Measurements from ENCODE around the gene RNF166.
A peak's percentile ranks its signal among the peaks of the same experiment; 100 is the strongest.

The RNF166 gene

DNA sequence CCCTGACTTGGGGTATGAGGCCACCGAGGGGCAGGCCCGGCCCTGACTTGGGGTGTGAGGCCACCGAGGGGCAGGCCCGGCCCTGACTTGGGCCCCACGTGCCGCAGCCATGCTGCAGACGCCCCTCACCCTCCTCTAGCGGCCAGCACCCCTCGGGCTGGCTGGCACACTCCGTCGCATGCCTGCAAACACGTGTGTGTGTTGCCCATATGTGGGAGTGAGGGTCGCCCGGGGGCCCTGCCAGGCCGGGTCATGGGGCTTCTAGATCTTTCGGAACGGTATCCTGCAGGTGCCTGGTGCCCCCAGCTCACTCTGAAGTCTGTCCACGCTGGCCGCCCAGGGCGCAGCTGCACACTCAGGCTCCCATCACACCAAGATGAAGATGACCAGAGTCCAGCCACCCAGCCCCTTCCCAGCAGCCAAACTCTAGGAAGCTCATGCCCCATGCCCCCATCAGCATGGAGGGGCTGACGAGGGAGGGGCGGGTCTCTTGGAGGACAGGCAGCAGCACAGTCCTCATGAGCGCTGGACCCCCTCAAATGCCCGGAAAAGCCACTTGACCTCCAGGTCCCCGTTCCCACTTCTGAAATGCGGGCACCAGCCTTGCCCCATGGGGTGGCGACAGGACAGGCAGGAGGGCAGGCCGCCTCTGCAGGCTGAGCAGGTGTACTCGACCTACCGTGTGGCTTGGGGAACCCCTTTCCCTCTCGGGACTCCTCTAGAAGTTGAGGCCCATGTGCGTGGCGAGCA is 33.9 kb upstream of the RNF166 start:
- DNase-seq (ENCODE audit: low read depth), result no peak

DNA sequence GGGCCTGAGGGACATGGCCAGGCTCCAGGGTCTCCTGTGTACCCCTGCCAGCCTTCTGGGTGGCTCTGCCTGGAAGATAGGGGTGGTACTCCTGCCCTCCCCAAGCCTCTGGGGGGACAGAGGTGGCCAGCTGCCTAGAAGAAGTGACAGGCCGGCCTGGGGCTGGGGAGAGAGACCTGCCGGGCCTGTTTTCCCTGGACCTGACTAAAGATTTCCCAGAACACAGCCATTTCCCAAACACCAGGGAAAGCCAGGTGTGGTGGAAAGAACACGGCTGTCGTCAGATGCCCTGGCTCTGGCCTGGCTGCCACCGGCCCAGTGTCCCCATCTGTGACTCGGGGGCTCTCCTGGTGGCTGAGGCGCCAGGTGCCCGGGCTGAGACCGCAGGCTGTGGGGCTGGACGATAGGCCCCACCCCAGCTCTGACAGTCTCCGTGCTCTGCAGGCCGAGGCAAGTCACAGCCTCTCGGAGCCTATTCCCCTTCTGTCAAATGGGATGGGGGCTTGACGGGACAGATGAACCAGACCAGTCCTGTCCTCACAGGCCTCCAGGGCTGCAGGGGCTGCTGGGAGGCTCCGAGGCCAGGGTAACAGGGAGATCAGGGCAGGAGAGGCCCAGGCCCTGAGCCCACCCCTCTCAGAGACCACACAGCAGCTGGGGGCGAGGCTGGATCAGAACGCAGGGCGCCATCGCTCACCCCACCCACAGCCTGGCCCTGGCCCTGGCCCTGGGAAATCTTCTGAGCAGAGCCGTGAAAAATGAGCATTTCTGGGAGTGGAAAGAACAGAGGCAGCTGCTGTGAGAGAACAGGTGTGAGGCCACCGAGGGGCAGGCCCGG is 33.1 kb upstream of the RNF166 start:
- DNase-seq (ENCODE audit: low read depth), result no peak
- no peak overlapping the region for H3K4me3 ChIP-seq (ENCODE audit: low read depth, low read length)

More for the DNA sequence above, 33.9 kb upstream of the RNF166 start:
- H3K4me3 ChIP-seq (ENCODE audit: low read depth, low read length), result no peak overlapping the region

DNA sequence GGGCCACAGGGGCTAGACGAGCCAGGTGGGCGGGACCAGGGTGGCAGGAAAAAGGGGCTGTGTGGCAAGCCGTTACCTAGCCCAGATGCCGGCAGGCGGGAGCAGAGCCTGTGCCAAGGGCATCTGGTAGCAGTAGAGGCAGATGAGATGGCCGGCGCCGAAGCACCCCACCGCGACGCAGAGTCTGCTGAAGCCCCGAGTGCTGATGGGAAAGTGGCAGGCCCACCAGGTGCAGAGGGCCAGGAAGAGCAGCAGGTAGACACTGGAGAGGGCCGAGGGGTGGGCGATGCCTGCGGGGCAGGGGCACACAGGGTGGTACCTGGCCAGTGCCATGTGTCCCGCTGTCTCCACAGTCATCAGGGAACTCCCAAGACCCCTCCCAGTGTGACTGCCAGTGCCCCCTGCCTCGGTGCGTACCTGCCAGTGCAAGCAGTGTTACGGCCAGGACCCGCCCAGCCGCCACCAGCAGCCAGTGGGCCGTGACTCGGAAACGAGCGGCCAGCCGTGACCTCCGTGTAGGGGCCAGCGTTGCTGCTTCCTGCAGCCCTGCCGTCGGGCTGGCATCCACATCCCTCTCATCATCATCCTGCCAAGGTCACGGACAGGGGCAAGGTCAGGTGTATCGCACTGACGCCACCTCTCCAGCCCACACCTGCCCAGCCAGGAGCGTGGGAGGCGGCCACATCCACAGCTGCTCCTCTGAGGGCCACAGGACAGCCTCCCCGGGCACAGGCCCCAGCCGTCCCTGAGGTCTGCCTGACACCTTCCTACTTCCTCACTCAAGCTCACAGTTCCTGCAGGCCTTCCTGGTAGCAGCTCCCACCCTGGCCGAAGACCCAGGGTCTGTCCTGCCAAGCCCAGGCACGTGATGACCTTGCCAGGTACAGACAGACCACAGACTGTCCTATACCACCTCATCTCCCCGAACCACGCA is 32.2 kb upstream of the RNF166 start:
- DNase-seq (ENCODE audit: low read depth), result no peak
- no peak overlapping the region for H3K4me3 ChIP-seq (ENCODE audit: low read depth, low read length)

DNA sequence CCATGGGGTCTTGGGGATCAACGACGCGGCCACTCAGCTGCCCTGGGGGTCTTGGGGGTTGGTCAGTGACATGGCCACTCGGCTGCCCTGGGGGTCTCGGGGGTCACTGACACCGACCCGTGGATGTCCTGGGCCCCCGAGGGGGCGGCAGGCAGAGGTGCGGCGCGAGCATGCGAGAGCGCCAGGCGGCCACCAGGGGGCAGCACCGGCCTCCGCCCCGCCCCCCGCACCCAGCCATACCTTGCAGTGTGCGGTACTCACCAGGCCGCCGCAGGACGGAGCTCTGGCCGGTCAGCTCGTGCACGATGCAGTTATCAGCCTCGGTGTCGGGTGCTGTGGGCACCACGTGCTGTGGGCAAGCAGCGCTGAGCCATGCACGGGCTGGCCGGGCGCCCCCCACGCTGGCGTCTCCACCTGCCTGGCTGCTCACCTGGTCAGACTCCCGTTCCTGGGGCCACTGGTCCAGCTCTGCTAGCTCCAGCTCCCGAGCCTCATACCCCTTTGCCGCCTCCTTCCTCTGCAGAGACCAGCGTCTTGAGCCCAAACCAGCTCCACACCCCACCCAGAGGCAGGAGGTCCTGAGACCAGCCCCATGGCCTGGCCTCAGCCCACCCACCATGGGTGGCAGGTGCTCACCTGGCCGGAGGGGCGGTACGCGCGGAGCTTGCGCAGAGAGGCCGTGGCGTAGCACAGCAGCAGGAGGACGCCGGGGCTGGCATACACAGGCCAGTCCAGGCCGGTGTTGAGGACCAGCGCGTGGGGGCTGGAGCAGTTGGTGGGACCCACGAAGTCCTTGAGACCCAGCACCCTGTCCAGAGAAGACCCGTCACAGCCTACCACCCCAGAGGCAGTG is 31.3 kb upstream of the RNF166 start:
- peak; percentile 45 for DNase-seq (ENCODE audit: low read depth)
- no peak overlapping the region for H3K4me3 ChIP-seq (ENCODE audit: low read depth, low read length)

DNA sequence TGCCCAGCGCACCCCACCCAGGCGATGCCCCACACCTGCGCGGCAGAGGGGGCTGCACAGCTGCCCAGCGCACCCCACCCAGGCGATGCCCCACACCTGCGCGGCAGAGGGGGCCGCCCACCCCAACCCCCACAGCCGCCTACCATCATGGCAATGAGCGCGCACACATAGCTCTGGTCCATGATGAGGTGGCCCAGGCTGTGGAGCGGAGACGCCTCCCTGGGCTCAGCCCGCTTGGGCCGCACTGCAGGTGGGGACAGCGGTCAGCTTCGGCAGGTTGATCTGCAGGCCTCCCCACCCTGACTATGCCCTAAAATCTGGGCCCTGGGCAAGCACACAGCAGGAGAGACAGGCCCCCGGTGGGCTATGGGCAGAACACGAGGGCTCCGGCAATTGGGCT is 30.3 kb upstream of the RNF166 start:
- H3K4me3 ChIP-seq (ENCODE audit: low read depth, low read length), result no peak overlapping the region
- DNase-seq (ENCODE audit: low read depth), result no peak

DNA sequence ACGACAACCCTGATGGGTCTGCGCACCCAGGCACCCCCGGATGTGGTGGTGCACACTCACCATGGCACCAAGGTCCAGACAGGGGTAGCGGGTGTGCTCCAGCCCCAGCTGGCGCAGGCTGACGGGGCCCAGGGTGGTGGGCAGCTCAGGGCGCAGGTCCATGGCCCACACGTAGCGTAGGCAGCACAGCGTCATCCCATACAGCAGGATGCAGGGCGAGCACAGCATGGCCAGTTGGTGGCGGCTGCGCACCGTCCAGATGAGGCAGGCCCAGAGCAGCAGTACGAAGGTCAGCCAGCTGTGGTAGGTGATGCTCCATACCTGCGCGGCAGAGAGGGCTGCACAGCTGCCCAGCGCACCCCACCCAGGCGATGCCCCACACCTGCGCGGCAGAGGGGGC is 29.9 kb upstream of the RNF166 start:
- DNase-seq (ENCODE audit: low read depth), result no peak
- H3K4me3 ChIP-seq (ENCODE audit: low read depth, low read length), result no peak overlapping the region

DNA sequence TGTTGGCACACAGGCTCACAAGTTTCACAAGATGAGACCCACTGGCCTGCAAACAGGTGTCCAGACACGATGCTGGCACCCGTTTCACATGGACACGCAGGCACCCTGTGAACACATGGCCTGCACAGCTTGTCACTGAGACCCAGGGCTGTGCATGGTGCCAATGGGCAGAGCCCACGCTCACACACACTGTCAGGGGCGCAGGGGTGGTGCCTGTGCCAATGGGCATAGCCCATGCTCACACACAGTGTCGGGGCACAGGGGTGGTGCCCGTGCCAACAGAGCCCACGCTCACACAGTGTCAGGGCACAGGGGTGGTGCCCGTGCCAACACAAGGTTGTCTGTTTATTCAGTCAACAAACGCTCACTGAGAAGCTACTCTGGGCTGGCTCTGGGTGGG is 29.4 kb upstream of the RNF166 start:
- no peak overlapping the region for H3K4me3 ChIP-seq (ENCODE audit: low read depth, low read length)
- DNase-seq (ENCODE audit: low read depth), result no peak

DNA sequence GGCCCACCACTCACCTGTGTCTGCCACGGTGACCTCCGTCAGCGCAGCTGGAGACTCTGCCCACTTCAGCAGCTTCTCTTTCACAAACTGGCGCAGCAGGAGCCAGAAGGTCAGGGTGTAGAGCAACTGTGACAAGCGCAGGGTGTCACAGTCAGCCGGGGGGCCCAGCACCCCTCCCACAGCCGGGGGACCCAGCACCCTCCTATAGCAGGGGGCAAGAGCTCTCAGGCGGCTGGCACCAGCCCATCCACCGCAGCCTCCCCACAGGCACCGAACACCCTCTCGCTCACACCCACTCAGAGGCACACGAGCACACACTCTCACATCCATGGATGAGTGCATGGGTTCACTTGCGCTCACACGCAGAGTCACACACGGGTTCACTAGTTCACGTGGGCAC is 28.9 kb upstream of the RNF166 start:
- H3K4me3 ChIP-seq (ENCODE audit: low read depth, low read length), result no peak overlapping the region
- DNase-seq (ENCODE audit: low read depth), result no peak

DNA sequence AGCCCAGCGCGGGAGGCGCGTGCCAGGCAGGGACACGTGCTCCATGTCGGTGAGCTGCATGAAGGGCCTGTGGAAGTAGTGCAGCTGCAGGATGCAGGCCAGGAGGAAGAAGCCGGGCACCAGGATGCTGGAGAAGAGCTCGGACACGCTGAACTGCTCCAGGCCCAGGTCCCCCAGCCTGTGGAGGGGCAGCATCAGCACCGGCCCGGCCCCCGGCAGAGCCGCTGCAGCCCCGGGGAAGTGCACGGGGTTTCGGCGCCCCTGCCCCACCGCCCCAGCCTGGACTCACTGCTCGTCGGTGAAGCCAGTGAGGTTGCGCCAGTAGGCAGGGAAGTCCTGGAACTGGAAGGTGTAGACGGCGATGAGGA is 28.1 kb upstream of the RNF166 start:
- DNase-seq (ENCODE audit: low read depth), result no peak
- H3K4me3 ChIP-seq (ENCODE audit: low read depth, low read length), result no peak overlapping the region

DNA sequence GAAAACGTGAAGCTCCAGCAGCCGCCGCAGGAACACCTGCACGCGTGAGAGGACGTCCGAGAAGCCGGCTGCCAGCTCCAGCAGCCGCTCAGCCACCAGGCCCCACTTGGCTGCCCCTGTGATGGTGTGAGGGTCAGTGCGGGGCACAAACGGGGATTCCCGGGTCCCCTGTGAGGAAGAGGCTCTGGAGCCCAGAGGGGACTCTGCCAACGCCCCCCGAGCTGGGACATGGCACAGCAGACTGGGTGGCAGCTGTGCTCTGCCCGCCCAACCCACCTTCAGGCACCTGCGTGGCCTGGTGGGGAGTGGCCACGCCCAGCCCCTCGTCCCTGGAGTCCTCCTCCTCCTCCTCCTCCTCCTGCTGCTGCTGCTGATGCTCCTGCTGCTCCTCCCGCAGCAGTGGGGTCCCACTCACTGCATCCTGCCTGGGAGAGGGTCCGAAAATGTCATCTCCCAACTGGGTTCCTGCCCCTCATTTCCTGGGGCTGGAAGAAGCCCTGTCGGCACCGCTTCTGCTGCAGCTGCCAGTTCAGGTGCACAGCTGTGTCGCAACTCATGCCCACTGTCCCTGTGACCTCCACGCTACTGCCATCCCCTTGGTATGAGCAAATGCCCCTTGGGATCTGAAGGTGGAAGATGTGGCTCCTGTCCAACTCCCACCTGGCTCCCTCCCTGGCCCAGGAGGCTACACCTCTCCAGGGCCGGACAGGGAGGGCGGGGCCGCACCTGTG is 27.6 kb upstream of the RNF166 start:
- no peak overlapping the region for H3K4me3 ChIP-seq (ENCODE audit: low read depth, low read length)
- no peak for DNase-seq (ENCODE audit: low read depth)

DNA sequence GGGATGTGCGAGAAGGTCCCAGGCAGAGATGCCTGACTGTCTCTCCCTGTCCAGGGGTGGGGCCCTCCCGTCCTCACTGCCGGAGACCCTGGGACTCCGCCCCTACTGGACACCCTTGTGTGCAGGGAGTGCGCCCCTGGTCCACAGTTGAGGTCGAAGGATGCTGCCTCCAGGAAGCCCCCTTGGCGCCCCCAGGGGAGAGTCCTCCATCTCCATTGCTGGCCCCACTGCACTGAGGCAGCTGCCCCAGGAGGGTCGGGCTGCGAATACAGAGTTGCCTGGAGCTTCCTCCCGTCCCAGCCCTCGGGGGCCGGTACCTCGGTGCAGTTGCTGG is 26.7 kb upstream of the RNF166 start:
- DNase-seq (ENCODE audit: low read depth), result no peak
- no peak overlapping the region for H3K4me3 ChIP-seq (ENCODE audit: low read depth, low read length)

DNA sequence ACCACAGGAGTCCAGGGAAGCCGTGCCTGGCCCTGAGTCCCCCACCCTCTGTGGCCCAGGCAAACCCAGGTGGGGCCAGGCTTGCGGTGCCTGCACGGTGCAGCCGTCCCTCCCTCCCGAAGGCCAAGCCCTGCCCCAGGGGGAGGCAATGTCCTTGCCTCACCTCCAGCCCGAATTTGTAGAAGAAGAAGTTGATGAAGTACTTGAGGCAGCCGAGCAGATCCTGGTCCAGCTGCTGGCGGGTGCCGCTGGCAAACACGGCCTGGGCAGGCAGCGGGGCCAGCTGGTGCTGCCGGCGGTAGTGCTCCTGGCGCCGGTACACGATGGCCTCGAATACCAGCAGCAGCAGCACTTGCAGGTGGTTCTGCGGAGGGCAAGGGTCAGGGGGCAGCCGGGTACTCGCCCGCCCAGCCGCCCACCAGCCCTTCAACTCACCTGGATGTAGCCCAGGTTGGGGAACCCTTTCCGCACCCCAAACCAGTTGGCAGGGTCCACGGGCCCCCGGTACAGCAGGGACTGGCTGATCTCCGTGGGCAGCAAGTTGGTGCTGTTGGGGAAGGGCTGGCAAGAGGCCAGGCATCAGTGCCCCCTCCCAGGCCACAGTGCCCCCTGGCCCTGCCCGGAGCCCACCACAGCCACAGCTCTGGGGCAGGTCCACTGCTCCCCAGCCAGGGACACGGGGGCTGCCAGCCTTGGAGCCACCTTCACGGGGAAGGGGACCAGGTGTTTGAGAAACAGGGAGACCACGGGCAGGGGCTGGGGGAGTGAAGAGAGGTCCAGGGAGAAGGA is 26.2 kb upstream of the RNF166 start:
- no peak overlapping the region for H3K4me3 ChIP-seq (ENCODE audit: low read depth, low read length)
- DNase-seq (ENCODE audit: low read depth), result no peak

DNA sequence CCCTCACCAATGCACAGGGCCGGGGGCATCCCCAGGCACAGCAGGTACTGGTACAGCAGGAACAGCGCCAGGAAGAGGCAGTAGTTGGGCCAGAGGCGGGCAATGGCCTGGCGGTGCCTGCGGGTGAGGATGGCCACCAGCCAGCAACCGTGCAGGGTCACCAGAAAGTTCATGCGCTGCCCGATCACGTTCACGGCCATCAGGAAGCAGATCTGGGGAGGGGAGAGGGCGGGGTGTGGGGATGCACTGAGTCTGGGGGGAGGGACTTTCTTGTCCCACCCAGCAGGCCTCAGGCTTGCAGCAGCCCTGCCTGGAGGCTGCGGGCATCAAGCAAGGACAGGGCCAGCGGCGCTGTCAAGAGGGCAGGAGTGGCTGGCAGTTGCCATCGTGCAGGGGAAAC is 25.5 kb upstream of the RNF166 start:
- no peak for DNase-seq (ENCODE audit: low read depth)

DNA sequence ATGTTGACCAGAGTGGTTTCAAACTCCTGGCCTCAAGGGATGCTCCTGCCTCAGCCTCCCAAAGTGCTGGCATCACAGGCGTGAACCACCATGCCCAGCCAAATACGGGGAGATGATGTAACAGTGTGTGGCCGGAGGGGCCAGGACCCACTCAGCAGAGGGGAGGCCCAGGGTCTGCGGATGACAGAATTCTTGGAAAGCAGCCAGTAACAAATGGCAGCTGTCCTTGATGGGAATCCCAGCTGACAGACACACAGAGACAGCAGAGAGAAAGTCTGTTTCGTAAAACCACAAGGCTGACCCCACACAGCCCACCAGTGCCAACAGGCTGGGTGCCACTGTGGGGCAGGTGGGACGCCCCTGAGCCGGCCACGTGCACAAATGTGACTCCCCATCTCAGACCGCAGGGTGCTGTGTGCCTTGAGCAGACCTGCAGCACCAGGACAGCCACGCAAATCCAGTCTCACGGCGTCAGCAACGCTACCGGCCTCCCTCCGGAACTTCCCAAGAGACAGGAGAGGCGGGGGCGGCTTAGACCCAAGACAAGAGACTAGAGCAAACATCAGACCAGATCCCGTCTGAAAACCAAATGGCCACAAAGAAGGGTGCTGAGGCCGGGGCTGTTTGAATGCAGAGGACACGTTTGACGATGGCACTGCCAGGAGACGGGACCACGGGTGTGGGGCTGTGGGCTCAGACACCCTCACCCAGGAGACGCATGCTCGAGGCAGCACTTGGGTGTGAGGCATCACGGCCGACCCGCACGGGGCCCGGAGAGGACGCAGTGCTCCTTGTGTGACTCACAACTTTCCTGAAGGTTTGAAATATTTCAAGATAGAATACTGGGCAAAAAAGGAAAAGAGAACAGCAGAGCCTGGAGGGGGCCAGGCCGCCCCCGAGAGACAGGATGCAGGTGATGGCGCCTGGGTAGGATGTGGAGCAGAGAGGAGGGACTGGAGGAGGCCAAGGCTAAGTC is 24.7 kb upstream of the RNF166 start:
- DNase-seq (ENCODE audit: low read depth), result no peak
- no peak overlapping the region for H3K4me3 ChIP-seq (ENCODE audit: low read depth, low read length)

More for the DNA sequence above, 25.5 kb upstream of the RNF166 start:
- no peak overlapping the region for H3K4me3 ChIP-seq (ENCODE audit: low read depth, low read length)

DNA sequence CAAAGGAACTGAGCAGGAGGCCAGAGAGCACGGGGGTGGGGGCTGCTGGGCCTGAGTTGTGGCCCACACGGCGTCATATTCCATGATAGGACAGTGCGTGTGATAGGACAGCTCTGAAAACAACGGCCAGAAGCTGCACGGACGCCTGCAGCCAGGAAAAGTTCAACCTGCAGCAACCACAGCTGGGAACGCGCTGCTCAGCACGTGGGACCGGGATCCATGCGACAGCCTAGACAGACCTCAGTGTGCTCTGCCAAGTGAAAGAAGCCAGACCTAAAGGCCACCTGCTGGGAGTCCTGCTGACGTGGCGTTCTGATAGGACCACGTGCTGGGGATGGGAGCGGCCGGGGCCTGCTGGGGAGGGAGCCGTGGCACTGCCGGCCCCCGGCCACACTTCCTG is 21.7 kb upstream of the RNF166 start:
- no peak overlapping the region for H3K4me3 ChIP-seq (ENCODE audit: low read depth, low read length)
- DNase-seq (ENCODE audit: low read depth), result no peak

DNA sequence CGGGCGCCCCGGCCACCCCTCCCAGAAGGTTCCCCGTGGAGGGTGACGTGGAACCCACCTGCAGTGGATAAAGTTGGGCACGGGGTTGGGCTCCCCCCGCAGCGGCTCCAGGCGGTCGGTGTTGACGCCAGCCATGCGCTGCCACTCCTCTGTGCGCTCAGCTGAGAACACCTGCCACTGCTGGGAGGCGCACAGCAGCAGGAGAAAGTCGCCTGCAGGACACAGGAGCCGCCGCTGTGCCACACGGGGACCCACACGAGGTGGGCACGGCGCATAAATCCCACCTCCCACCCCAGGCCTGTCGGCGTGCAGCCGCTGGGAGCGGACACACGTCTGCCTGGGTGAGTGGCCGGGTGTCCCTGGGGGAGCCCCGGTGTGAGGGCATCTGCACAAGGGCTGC is 20.8 kb upstream of the RNF166 start:
- DNase-seq (ENCODE audit: low read depth), result no peak
- no peak overlapping the region for H3K4me3 ChIP-seq (ENCODE audit: low read depth, low read length)

DNA sequence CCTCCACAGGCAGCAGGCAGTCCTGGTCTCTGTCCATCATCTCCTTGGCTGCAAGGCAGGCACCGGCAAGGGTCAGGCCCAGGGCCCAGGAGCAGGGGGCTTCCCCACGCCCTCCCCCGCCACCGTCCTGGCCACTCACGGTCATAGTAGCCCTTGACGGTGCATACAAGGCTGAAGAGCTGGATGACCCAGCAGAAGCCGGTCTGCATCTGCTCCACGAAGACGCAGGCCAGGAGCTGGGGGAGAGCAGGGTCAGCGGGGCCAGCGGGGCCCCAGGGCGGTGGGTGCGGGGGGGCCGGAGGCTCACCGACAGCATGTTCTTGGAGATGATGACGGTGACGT is 20.2 kb upstream of the RNF166 start:
- no peak overlapping the region for H3K4me3 ChIP-seq (ENCODE audit: low read depth, low read length)
- DNase-seq (ENCODE audit: low read depth), result no peak
